SK-N-SH treated with all-trans-retinoic acid at 6 μM for 48 hours (cell line): ENCODE measurements around the gene KRT7.

Experiments used
- ARNTL ChIP-seq: fragments of 450-650 bp; formaldehyde crosslinking; IDR thresholded peaks from 2 replicates; pipeline ENCODE4 v1.5.0; 2020; ENCODE audit warnings: low read depth, mild to moderate bottlenecking, moderate library complexity, borderline replicate concordance
- ESRRG ChIP-seq: fragments of 250-450 bp; sonication (Bioruptor Pico); IDR thresholded peaks from 2 replicates; pipeline ENCODE4 v1.6.1; 2021; ENCODE audit warnings: mild to moderate bottlenecking
- PPARA ChIP-seq: fragments of 250-450 bp; sonication (Bioruptor Pico); IDR thresholded peaks from 2 replicates; pipeline ENCODE4 v1.5.0; 2020; ENCODE audit warnings: mild to moderate bottlenecking, borderline replicate concordance
- RARB ChIP-seq: fragments of 250-450 bp; sonication (Bioruptor Pico); IDR thresholded peaks from 2 replicates; pipeline ENCODE4 v1.8.0; 2021; ENCODE audit warnings: mild to moderate bottlenecking, moderate library complexity
- ZC3H10 ChIP-seq: fragments of 250-450 bp; sonication (Bioruptor Pico); IDR thresholded peaks from 2 replicates; pipeline ENCODE4 v1.5.1; 2021; ENCODE audit warnings: mild to moderate bottlenecking, moderate library complexity
- ZNF70 ChIP-seq: fragments of 450-650 bp; formaldehyde crosslinking; IDR thresholded peaks from 2 replicates; pipeline ENCODE4 v1.5.0; 2020; ENCODE audit warnings: mild to moderate bottlenecking, moderate library complexity
- TF ChIP-seq, protein P1 (sequence below): fragments of 250-450 bp; sonication (Bioruptor Pico); IDR thresholded peaks from 2 replicates; pipeline ENCODE4 v1.8.0; 2020; ENCODE audit warnings: mild to moderate bottlenecking, moderate library complexity, borderline replicate concordance
- TF ChIP-seq, protein P2 (sequence below): fragments of 250-450 bp; sonication (Bioruptor Pico); IDR thresholded peaks from 2 replicates; pipeline ENCODE4 v1.5.1; 2021; ENCODE audit warnings: mild to moderate bottlenecking, moderate library complexity

DNA sequence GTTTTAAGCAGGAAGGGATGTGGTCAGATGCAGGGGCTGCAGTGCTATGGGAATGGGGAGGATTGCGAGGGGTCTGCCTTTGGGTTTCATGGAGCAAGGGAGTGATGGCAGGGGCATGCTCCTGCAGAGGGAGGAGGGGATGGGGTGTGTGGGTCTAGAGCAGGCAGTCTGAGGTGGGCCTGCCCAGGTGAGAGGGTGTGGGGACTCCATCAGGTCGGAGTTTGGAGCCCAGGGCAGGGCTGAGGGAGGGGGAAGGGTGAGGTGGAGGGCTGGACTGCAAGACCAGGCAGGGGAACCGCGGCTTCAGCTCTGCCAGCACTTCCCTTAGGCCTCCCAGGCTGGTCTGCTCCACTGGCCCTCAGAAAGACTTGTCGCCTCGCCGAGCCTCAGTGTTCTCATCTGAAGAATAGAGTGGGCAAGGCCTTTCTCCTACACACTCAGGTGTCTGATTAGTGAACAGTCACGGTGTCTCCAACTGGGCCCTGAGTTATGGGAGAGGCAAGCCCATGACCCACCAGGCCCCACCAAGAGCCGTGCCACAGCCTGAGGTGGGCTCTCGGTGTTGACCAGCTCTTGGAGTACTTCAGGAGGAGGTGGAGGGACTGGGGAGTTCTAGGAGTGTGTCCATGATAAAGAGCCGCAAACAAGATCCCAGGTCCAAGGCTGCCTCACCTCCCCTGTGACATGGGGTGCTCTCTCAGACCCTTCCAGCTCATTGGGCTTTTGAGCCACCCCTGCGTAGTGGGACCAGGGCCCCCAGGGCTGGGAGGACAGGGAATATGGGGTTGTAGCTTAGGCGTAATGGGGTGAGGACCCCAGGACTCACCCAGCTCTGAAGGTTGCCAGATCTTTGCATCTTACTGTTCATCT lies 21.1 kb upstream of the KRT7 start:
- TF ChIP-seq ZC3H10 (CRISPR knock-in tag) (no peak), PPARA (no peak), ESRRG (CRISPR knock-in tag) (no peak), ZNF70 (CRISPR knock-in tag) (no peak), ARNTL (CRISPR knock-in tag) (no peak), RARB (CRISPR knock-in tag) (no peak)
- TF ChIP-seq, protein P1, sequence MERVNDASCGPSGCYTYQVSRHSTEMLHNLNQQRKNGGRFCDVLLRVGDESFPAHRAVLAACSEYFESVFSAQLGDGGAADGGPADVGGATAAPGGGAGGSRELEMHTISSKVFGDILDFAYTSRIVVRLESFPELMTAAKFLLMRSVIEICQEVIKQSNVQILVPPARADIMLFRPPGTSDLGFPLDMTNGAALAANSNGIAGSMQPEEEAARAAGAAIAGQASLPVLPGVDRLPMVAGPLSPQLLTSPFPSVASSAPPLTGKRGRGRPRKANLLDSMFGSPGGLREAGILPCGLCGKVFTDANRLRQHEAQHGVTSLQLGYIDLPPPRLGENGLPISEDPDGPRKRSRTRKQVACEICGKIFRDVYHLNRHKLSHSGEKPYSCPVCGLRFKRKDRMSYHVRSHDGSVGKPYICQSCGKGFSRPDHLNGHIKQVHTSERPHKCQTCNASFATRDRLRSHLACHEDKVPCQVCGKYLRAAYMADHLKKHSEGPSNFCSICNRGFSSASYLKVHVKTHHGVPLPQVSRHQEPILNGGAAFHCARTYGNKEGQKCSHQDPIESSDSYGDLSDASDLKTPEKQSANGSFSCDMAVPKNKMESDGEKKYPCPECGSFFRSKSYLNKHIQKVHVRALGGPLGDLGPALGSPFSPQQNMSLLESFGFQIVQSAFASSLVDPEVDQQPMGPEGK (CRISPR knock-in tag) = no peak
- TF ChIP-seq, protein P2, sequence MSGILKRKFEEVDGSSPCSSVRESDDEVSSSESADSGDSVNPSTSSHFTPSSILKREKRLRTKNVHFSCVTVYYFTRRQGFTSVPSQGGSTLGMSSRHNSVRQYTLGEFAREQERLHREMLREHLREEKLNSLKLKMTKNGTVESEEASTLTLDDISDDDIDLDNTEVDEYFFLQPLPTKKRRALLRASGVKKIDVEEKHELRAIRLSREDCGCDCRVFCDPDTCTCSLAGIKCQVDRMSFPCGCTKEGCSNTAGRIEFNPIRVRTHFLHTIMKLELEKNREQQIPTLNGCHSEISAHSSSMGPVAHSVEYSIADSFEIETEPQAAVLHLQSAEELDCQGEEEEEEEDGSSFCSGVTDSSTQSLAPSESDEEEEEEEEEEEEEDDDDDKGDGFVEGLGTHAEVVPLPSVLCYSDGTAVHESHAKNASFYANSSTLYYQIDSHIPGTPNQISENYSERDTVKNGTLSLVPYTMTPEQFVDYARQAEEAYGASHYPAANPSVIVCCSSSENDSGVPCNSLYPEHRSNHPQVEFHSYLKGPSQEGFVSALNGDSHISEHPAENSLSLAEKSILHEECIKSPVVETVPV (CRISPR knock-in tag) = no peak
